ENCODE measurements around the gene NKTR.

The NKTR gene

DNA sequence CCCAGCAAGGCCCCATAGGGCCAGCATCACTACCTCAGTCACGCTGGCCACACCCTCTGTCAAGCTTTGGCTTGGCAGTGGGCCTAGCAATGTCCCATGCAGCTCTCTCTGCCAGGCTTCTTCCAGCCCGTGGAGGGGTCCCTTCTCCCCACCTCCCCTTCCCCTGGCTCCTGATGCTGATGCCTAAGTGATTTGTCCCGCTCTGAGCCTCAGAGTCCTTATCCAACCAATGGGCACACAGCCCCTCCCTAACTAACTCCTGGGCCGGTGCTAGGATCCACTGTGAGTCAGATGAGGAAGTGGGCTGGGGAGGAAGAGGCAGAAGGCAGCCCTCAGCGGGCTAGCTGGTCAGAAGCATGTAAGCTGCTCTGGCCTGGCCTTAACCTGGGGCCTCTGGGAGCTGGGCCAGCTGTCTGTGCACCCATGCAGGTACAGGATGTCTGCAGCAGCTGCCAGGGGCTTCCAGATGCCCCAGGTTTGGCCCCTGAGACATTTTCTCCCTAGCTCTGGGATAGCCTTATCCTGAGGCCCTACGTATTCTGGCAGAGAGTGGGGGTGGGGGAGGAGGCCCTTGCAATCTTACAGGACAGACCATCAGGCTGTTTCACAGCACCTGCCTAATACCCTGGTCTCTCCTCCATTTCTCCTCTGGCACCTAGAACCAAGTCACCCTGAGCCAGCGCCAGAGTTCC is 52.3 kb downstream of the NKTR start:
- no peak overlapping the region for H3K27ac Mint-ChIP-seq
- ATAC-seq, result no peak
- no peaks in the 10 kb centered on the region for H3K9me3 Mint-ChIP-seq
- peaks cover 15% of the 10 kb centered on the region for H3K27me3 Mint-ChIP-seq
- H3K4me1 Mint-ChIP-seq, result peaks cover 21% of the 10 kb centered on the region
- H3K4me3 Mint-ChIP-seq, result peak overlapping the region; percentile 28 to 94
- DNase-seq, result no peak

DNA sequence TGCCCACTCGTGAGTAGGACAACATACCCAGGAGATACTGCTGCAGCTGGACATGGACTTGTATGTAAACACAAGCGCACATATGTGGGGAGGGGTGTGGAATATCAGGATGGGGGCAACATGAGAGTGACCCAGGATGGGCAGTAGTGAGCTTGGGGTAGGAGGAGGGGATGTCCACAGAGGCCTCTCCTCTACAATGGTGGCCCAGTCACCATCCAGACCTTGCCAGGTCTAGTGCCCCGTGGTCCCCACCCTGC is 52.7 kb downstream of the NKTR start:
- no peak for ATAC-seq
- no peak for DNase-seq
- Mint-ChIP-seq H3K9me3 (no peaks in the 10 kb centered on the region), H3K27ac (no peak overlapping the region), H3K27me3 (peaks cover 15% of the 10 kb centered on the region), H3K4me1 (peaks cover 21% of the 10 kb centered on the region), H3K4me3 (peak overlapping the region; percentile 28 to 94)

DNA sequence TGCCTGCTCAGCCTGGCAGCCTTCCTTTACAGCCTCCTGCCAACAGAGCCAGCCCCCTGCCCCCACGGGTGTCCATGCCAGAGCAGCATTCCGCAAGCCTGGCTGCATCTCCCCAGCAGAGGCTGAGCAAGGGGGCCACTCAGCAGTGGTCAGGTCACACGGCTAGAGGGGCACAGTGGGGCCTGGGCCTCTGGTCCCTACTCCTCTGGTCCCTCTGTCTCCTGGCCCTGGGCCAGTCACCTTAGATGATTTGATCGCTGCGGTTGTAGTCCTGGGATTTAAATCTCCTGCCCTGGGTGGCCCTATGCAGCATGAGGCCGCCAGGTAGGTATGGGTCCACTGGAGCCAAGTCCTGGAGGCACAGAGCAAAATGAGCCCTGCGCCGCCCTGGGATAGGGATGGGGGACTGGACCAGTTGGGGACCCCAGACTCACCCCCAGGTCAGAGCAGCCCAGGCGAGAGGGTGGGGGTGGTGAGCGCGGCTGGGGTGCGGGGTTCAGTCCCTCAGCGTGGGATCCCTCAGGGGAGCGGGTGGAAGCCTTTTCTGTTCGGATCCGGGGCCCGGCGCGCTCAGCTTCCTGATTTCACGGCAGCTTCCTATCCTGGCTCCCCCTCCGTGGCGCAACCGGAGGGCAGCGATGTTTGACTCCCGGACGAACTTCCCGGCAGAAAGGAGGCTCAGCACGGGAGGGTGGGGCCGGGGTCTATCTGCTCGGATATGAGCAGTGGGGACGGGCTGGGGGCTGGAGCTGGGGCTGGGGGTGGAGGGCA is 53.3 kb downstream of the NKTR start, which contains the start of gene ZBTB47:
Gene ZBTB47 (plus strand): TSS at position 138 of the 771 bp plus-strand sequence. CDS start 4,659 bp downstream, outside the sequence.
- H3K27me3 Mint-ChIP-seq, result peaks cover 15% of the 10 kb centered on the region
- peak within 1 kb of the TSS; percentile 85 to 95 for H3K27ac Mint-ChIP-seq
- no peaks in the 10 kb centered on the region for H3K9me3 Mint-ChIP-seq
- DNase-seq, result no peak
- H3K4me1 Mint-ChIP-seq, result peaks cover 21% of the 10 kb centered on the region
- peak; percentile 44 for ATAC-seq
- H3K4me3 Mint-ChIP-seq, result peak within 1 kb of the TSS; percentile 89 to 94

DNA sequence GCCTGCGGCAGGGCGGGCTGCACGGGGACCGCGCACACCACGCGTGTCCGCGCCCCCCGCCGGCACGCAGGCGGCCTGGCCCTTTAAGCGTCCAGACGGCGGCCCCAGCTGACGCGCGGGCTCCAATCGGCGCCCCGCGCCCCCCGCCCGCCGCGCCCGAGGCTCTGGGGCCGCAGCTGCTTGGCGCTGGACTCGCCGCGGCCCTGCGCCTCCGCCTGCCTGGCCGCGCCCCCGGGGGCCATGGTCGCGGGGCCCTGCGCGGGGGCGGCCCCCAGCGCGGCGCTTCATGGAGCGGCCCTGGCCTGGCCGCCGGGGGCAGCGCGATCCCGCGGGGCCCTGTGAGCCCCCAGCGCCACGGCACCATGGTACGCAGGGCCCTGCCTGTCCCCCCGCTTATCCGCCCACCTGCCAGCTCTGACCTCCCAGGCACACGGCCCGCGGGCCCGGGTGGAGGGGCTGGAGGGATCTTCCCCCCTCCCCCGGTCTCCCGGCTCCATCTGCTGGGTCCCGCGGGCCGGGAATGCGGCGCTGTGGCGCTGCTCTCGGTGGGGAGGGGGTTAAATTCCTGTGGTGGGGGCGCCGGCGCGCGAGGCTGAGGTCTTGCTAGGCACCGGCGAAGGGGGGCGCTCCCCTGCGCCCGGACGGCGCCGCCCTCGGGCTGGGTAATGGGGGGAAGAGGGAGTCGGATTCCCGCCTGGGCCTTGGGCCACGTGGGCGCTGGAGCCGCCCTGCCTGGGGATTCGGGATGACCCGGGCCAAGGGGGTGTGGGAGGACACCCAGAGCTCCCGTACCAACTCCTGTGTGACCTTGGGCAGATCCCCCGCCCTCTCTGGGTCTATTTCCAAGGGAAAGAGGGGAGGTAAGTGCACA is 54.1 kb downstream of the NKTR start:
- H3K4me3 Mint-ChIP-seq, result peak overlapping the region; percentile 19 to 46
- DNase-seq, result no peak

DNA sequence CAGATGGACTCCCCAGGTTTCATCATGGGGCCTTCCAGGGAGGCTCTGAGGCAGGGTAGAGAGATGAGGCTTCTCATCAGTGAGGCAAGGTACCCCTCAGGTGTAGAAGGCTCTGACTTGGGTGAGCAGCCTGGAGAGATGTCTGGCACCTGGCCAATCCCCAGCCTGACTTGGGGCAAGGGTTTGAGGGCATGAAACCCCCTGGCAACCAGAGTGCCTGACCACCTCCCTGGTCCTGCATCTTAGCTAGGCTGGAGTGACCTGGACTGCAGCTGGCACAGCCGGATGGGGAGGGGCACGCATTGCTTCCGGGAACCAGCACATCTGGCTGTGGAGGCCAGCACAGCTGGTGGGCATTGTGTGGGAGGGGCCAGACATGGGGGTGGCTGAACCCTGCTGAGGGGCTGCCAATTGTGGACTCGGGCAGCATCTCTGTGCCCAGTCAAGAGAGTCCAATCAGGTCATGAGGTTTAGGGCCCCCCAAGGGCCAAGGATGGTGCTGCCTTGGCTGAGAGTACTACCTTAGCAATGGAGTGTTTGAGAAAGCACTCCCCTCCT is 54.9 kb downstream of the NKTR start:
- DNase-seq, result no peak
- no peaks in the 10 kb centered on the region for H3K9me3 Mint-ChIP-seq
- no peak for ATAC-seq
- no peak overlapping the region for H3K27ac Mint-ChIP-seq
- peaks cover 21% of the 10 kb centered on the region for H3K4me1 Mint-ChIP-seq
- peak overlapping the region; percentile 19 to 46 for H3K4me3 Mint-ChIP-seq
- H3K27me3 Mint-ChIP-seq, result peaks cover 15% of the 10 kb centered on the region

More for the DNA sequence above, 54.1 kb downstream of the NKTR start:
- no peaks in the 10 kb centered on the region for H3K9me3 Mint-ChIP-seq
- peaks cover 21% of the 10 kb centered on the region for H3K4me1 Mint-ChIP-seq
- H3K27ac Mint-ChIP-seq, result peak overlapping the region in 1 of 2 donors; percentile 27
- peaks cover 15% of the 10 kb centered on the region for H3K27me3 Mint-ChIP-seq
- ATAC-seq, result peak; percentile 57

DNA sequence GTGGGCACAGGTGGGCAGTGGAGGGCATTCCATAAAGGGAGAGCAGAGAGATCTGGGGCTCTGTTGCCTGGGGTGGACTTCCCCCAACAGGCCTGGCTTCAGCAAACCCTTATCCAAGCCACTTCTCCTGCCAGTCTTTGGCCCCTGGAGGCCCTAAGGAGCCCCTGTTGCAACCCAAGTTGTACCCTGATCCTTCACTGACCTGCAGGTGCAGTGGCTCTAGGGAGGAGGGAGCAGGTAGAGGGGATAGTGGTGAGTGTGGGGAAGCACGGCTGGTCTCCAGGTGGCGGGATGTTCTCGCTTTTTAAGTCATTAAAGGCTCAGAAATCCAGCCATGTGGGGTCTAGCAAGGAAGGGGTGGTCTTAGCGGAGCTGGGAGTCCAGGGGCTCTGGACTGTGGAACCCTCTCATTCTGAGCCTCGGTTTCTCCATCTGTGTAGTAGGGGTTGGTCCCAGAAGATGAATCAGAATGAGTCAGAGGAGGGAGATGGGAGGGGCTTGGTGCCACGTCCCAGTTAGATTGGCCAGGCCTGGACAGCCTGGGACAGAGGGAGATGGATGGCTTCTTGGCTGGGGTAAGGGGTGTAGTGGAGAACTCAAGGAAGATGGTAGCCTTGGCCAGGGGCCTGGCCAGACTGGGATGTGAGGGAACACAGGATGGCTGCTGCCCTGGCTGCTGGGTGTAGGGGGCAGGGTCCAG is 55.6 kb downstream of the NKTR start:
- no peak for DNase-seq
- Mint-ChIP-seq H3K4me1 (peaks cover 21% of the 10 kb centered on the region), H3K27ac (peak overlapping the region in 1 of 2 donors; percentile 92), H3K4me3 (no peak overlapping the region), H3K27me3 (peaks cover 15% of the 10 kb centered on the region), H3K9me3 (no peaks in the 10 kb centered on the region)
- ATAC-seq, result no peak

DNA sequence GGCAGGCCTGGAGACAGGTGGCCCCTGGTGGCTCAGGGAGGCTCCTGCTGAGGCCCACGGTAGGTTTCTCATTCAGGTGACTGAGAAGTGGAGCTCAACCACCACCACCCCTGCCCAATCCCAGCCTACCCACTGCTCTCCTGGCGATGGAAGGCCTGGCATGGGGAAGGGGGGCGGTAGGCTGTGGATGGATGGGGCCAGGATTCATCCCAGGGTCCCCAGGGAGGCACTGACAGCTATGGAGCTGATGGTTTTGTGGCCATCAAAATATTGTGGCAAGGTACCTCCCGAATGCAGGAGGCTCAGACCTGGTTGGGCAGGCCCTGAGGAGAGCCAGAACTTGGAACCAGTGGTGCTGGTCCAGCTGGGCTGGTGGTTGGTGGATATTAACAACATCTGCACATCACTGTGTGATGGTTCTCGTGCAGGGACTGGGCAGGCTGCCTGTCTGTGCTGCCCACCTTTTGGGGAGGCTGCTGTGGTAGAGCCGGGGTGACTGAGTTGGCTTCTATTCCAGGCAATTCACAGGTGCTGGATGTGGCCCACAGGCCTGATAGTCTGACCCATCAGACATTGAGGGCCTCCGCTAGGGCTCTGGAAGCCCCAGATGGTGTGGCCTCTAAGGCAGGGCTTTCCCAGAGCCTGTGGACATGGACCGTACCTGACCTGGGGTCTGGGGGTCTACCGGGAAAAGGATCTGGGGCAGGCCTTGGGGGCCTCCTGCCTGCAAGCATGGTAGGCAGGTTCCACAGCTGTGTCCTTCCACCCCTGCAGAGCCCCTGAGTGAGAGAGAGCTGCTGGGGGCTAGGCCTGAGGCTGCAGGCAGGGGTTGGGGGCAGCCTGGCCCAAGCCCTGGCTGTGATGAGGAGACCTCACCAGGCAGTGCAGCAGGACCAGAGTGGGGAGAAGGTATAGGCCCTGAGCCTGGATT is 56.5 kb downstream of the NKTR start:
- H3K27me3 Mint-ChIP-seq, result peaks cover 15% of the 10 kb centered on the region
- DNase-seq (no peak), ATAC-seq (no peak)
- H3K9me3 Mint-ChIP-seq, result no peaks in the 10 kb centered on the region
- H3K4me3 Mint-ChIP-seq, result no peak overlapping the region
- peaks cover 21% of the 10 kb centered on the region for H3K4me1 Mint-ChIP-seq
- peak overlapping the region in 1 of 2 donors; percentile 92 for H3K27ac Mint-ChIP-seq

DNA sequence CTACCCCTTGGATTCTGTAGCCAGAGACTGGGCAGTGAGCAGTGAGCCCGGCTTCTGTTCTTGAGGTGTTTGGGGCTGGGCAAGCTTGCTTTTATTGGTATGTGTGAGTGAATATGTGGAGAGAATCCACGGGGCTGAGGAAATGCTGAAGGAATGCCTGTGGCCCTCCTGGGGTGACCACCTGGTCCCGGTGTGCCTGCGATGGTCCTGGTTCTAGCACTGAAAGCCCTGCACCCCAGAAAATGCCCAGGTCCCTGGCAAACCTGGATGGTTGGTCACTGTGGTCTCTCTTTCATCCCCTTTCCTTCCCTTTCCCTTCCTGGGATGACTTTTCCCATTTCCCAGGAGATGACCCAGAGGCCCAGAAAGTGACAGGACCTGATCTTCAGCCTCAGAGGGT is 57.2 kb downstream of the NKTR start:
- no peak overlapping the region for H3K4me3 Mint-ChIP-seq
- H3K27ac Mint-ChIP-seq, result no peak overlapping the region
- DNase-seq (no peak), ATAC-seq (no peak)
- H3K27me3 Mint-ChIP-seq, result peaks cover 14% of the 10 kb centered on the region
- H3K4me1 Mint-ChIP-seq, result peaks cover 13% of the 10 kb centered on the region
- no peaks in the 10 kb centered on the region for H3K9me3 Mint-ChIP-seq

DNA sequence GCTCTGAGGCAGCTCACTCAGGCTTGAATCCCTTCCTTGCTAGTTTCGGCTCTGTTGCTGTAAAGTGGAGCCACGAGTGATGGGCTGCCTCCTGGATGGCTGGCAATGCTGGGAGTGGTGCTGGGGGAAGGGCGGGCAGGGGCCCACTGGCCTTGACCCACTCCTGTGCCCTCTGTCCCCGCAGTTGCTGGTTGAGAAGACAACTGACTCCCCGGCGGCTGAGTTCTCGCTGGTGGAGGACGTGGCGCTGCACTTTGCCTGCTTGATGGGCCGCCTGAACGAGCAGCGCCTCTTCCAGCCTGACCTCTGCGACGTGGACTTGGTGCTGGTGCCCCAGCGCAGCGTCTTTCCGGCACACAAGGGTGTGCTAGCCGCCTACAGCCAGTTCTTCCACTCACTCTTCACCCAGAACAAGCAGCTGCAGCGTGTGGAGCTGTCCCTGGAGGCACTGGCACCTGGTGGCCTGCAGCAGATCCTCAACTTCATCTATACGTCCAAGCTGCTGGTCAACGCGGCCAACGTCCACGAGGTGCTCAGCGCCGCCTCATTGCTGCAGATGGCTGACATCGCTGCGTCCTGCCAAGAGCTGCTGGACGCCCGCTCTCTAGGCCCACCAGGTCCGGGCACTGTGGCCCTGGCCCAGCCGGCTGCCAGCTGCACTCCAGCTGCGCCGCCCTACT is 57.7 kb downstream of the NKTR start:
- ATAC-seq, result no peak
- H3K27ac Mint-ChIP-seq, result no peak overlapping the region
- no peaks in the 10 kb centered on the region for H3K9me3 Mint-ChIP-seq
- H3K4me3 Mint-ChIP-seq, result no peak overlapping the region
- H3K27me3 Mint-ChIP-seq, result peaks cover 8% of the 10 kb centered on the region
- DNase-seq, result no peak
- H3K4me1 Mint-ChIP-seq, result peaks cover 8% of the 10 kb centered on the region

DNA sequence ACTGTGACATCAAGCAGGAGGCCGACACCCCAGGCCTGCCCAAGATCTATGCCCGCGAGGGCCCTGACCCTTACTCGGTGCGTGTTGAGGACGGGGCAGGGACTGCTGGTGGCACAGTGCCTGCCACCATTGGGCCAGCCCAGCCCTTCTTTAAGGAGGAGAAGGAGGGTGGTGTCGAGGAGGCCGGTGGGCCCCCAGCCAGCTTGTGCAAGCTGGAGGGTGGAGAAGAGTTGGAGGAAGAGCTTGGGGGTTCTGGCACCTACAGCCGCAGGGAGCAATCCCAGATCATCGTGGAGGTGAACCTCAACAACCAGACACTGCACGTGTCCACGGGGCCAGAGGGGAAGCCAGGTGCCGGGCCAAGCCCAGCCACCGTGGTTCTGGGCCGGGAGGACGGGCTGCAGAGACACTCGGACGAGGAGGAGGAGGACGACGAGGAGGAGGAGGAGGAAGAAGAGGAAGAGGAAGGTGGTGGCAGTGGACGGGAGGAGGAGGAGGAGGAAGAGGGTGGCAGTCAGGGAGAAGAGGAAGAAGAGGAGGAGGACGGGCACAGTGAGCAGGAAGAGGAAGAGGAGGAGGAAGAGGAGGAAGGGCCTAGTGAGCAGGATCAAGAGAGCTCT is 58.4 kb downstream of the NKTR start:
- no peak overlapping the region for H3K27ac Mint-ChIP-seq
- H3K4me3 Mint-ChIP-seq, result no peak overlapping the region
- no peak for ATAC-seq
- H3K27me3 Mint-ChIP-seq, result peaks cover 2% of the 10 kb centered on the region
- H3K4me1 Mint-ChIP-seq, result peaks cover 1% of the 10 kb centered on the region
- DNase-seq, result no peak
- no peaks in the 10 kb centered on the region for H3K9me3 Mint-ChIP-seq

DNA sequence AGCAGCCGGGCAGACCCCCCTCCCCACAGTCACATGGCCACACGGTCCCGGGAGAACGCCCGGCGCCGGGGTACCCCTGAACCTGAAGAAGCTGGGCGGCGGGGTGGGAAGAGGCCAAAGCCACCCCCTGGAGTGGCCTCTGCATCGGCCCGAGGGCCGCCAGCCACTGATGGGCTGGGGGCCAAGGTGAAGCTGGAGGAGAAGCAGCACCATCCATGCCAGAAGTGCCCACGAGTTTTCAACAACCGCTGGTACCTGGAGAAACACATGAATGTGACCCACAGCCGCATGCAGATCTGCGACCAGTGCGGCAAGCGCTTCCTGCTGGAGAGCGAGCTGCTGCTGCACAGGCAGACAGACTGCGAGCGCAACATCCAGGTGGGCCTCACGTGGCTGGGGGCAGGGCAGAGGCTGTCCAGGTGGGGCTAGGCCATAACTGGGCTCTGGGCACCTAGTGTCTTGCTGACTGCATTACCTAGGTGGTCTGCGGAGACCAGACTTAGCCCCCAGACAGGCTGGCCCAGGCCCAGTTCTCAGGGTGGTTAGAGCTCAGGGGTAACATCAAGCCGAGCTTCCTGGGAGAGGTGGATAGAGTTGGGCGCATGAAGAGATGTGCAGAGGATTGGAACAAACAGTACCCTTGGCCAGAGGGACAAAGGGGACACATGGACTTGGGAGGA is 59.1 kb downstream of the NKTR start:
- H3K27ac Mint-ChIP-seq, result no peak overlapping the region
- H3K9me3 Mint-ChIP-seq, result no peaks in the 10 kb centered on the region
- ATAC-seq (no peak), DNase-seq (no peak)
- H3K27me3 Mint-ChIP-seq, result no peaks in the 10 kb centered on the region
- no peak overlapping the region for H3K4me3 Mint-ChIP-seq
- H3K4me1 Mint-ChIP-seq, result no peaks in the 10 kb centered on the region

DNA sequence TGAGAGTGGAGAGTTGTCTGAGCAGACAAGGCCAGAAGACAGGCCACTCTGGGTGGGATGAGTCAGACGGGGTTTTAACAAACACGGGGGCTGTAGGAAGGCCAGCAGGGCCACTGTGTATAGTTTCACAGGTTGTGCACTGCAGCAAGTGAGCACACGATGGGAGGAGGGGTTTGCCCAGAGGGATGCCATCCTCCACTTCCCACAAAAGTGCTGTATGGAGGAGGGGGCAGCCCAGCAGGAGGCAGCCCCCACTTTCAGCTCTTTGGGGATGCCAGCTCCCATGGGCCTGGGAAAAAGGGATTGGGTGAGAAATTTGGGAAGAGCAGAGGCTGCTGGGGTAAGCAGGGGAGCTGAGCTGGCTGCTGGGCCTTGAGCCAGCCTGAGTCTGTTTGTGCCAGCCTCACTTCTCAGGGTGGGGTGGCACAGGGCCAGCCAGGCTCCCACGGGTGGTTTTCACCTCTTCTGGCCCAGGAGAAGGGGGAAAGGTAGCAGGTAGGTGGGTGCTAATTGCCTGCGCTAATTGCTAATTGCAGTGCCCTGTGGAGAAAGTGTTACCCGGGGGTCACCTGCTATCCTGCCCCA is 59.7 kb downstream of the NKTR start:
- DNase-seq (no peak), ATAC-seq (no peak)
- Mint-ChIP-seq H3K27me3 (no peaks in the 10 kb centered on the region), H3K9me3 (no peaks in the 10 kb centered on the region), H3K27ac (no peak overlapping the region), H3K4me3 (no peak overlapping the region), H3K4me1 (no peaks in the 10 kb centered on the region)

DNA sequence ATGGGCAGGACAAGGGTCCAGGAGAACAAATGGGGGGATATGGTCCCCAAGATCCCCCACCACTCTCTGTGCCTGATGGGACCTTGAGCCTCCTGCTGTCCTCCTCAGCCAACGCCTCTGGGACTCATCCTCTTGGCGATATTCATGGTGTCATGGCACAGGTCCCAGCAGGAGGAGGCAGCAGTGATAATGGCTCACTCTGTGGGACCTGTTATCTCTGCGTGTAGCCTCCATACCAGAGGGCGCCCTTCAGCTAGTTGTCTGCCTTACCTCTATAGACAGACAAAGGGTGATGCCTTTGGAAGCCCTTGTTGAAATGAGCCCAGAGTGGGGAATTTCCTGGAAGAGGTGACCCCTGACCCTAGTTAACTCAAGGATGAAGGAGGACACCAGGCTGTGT is 60.4 kb downstream of the NKTR start:
- Mint-ChIP-seq H3K9me3 (no peaks in the 10 kb centered on the region), H3K4me1 (no peaks in the 10 kb centered on the region), H3K4me3 (no peak overlapping the region), H3K27ac (no peak overlapping the region), H3K27me3 (no peaks in the 10 kb centered on the region)
- DNase-seq (no peak), ATAC-seq (no peak)

All from stimulated activated naive CD8-positive, alpha-beta T cell treated with anti-CD3 and anti-CD28 coated beads, Interleukin-15, amount 100 ng/mL, for 72 hours (primary cell).